Epithelial cell of proximal tubule (primary cell): ENCODE measurements around the gene PHC1. TPM values are rescaled to one million over a fixed set of nuclear protein-coding genes. Genes with fewer than 3 reads are reported as not detected.

ENCODE experiments used
- DNase-seq: peaks from one replicate; pipeline ENCODE4 v3.0.0-alpha.2; 2011; ENCODE audit warnings: low read depth
- H3K4me3 ChIP-seq: 2 replicates; pipeline ENCODE4 v1.5.1; 2011; ENCODE audit warnings: low read depth, mild to moderate bottlenecking, low read length
- total RNA-seq: library from RNA; depleted of rRNA; stranded (reverse); fragments of >200 nt; gene quantifications from 2 replicates; pipeline ENCODE4 v1.2.3, GENCODE V29; 2015
- TF ChIP-seq, protein P1 (sequence below): conservative IDR thresholded peaks from 2 replicates; pipeline ENCODE4 v1.5.1; 2012; ENCODE audit warnings: low read depth, mild to moderate bottlenecking, low read length

PHC1 gene
- total RNA-seq, 1 donor from 2014 or later = 31.0 TPM

DNA sequence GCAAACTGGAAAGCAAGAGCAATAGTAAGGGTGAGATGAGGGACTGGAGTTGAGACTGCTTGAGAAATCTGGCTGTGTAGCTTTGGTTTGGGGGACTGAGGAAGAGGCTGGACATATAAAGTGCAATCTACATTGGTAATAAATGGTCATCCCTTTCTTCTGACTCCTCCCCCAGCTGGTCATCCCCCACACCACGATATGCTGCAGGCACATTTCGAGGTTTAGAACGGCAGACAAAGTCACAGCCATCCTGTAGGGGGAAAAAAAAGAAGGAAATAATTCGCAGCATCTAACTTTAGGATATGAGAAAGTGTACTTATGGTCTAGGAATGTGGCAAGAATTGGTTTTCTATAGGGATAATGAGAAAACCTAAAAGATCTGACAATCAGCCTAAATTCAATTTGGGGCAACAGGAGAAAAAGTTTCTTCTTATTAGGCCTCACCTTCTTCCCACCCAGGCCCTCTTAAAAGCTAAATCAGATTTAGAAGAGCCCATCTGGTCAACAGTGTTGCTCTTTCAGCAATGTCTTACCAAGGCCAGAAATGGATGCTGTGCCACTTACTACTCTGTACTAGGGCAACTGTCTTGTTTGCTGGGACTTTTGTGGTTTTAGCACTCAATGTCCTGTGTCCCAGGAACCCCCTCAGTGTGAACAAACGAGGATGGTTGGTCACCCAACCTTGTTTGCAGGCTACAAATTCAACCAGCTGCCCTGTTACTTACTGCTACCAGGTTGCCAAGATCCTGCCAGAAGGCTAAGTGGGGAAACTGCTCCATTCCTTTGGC lies 27.6 kb downstream of the PHC1 start:
- TF ChIP-seq, protein P1, sequence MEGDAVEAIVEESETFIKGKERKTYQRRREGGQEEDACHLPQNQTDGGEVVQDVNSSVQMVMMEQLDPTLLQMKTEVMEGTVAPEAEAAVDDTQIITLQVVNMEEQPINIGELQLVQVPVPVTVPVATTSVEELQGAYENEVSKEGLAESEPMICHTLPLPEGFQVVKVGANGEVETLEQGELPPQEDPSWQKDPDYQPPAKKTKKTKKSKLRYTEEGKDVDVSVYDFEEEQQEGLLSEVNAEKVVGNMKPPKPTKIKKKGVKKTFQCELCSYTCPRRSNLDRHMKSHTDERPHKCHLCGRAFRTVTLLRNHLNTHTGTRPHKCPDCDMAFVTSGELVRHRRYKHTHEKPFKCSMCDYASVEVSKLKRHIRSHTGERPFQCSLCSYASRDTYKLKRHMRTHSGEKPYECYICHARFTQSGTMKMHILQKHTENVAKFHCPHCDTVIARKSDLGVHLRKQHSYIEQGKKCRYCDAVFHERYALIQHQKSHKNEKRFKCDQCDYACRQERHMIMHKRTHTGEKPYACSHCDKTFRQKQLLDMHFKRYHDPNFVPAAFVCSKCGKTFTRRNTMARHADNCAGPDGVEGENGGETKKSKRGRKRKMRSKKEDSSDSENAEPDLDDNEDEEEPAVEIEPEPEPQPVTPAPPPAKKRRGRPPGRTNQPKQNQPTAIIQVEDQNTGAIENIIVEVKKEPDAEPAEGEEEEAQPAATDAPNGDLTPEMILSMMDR = no peak
- no peak for DNase-seq
- H3K4me3 ChIP-seq = no peak overlapping the region

DNA sequence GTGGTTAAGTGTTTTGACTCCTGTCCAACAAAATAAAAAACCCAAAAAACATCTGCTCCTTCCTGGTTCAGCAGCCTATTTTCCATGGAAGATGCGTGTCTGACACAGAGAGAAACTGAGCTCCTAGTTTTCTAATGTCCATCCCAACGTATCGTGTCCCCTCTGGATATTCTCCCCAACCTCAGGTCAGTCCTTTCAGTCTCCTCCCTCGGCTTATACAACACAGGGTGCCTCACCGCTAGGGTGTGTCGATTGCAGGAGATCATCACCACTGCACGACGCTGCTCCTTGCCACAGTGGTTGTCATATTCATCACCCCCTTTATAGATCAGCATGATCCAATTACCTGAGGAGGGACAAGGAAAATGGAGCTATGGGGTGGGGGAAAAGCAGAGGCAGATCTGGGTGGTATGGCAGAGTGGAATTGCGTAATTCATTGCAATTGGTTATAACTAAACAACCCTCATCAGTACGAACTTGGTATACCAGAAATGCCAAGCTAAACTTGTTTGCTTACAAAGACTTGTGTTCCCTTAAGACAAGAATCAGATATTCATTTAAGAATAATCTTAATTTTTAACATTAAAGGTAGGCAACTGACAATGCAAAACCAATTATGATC lies 29.4 kb downstream of the PHC1 start:
- no peak for DNase-seq
- TF ChIP-seq, protein P1 = no peak

DNA sequence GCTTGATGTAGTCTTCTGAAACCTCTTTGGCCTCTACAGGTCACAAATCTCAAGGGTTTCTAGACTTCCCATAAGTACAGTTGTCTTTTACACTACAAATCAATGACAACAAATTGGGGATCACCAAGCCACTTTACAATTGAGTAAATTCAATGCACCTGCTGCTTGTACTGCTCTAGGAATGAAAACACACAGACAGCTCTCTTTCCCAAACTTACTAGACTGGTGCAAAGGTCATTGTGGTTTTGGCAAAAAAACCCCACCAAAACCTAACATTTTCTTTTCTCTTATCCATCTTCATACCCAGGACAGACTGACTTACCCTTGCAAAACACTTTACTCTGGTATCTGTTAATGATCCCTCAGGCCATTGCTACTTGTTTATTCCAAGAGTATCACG lies 32.4 kb downstream of the PHC1 start:
- DNase-seq = no peak
- H3K4me3 ChIP-seq = no peak overlapping the region
- TF ChIP-seq, protein P1 = no peak

More for the DNA sequence above, 29.4 kb downstream of the PHC1 start:
- no peak overlapping the region for H3K4me3 ChIP-seq

DNA sequence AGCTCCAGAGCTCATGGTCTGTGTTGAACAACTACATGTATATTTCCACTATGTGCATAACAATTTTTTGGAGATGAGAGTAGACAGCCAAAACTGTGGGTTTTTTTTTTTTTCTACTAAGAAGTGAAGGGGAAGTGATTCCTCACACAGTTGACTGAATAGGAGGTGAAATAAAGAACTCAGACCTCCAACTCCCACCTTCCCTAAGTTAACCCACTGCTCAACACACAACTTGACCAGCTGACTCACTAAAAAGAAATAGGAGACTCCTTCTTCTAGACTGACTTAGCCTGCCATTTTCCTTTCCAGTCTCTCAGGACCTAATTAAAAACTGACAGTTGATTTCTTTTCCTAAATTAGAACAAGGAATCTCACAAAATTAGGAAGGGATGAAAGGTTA lies 33.4 kb downstream of the PHC1 start:
- TF ChIP-seq, protein P1 = no peak
- peak overlapping the region; percentile 81 for H3K4me3 ChIP-seq

DNA sequence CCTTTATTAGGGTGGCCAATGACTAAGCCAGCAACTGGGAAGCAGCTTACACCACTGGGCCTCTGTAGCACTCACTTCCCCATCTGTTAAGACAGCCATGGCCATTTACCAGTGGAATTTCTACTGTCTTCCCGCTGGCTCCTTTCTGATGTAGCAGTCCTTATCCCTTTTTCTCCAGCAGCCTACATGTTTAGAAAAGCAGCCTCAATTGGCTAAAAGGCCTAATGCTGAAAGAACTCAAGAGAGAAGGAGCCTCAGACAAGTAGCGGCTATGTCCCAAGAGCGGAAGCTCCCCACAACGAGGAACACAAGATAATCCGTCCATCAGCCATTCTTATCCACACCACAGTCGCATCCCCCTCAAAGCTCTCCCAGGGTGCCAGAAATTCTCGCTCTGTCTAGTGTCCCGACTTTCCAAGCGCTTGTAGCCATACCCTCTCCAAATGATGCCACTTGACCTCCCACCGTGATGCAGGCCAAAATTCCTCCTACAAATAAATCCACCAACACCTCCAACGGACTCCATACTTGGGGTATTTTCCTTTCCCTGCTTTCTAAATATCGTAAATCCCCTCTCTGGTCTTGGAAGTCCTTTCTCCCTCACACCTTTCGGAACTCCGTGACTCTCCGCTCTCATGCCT lies 34.5 kb downstream of the PHC1 start:
- peak overlapping the region; percentile 81 for H3K4me3 ChIP-seq
- peak; percentile 18 for DNase-seq
- TF ChIP-seq, protein P1 = no peak

More for the DNA sequence above, 33.4 kb downstream of the PHC1 start:
- DNase-seq = no peak

DNA sequence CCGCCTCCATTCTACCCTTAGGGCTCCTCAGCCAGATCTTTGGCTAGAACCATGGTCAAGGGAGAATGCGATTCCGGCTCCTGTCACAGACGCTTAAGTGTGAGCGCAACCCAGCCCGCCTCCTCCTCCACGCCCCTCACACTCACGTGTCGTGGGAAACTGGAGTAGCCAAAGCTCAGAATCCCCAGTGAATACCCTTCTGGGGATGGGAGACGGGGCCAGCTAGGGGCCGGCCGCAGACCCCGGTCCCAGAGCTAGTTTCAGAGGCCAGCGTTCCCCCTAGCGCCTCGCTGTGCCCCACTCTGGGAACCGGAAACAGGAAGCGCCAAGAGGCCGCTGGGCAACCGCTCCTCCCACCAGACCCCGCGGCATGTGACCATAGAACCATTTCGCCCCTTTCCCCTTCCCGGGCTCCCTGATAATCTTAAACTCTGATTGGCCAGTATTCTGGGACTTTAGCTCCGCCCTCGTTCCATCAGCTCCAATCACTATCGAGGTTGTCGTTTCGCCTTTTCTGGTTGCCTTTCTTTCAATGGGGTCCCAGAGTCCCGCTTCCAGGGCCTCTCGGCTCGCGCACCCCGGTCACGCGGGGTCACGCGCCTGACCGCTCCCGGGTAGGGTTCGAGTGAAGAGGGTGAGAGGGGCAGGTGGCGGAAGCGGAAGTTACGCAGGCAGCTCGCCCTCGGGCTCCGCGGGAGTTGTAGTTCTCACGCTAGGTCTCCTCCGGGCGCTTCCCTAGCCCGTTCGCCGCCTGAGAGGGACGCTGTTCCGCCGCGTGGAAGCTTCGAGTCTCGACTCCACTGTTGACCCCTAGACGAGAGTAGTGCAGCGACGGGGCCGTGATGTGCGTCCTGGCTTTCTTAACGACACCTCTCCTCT lies 35.3 kb downstream of the PHC1 start, which contains the start of gene M6PR:
TSS of gene M6PR (minus strand) at position 304 of the 879 bp plus-strand sequence. CDS start 3,241 bp downstream, outside the sequence.
- TF ChIP-seq, protein P1 = peak; percentile 56
- peak within 1 kb of the TSS; percentile 81 for H3K4me3 ChIP-seq
- DNase-seq = peak; percentile 81
